Right lobe of liver (tissue), 4 donors: ENCODE measurements around the gene MEMO1.

Source experiments
- POLR2A ChIP-seq: fragments of 450-650 bp; IDR thresholded peaks from one replicate; pipeline ENCODE4 v1.6.1; 2017; ENCODE audit warnings: antibody characterized with exemption, mild to moderate bottlenecking
- TF ChIP-seq, protein P1 (sequence below), 4 donors: fragments of 200-600 bp in 3 of 4; fragments of 450-650 bp in 1 of 4; IDR thresholded peaks; one replicate each; pipeline versions ENCODE4 v1.5.1 to v1.8.0; 2016 to 2022; ENCODE audit warnings: antibody characterized with exemption in 4 of 4, mild to moderate bottlenecking in 2 of 4
- donor health status: DM: no; HTN: no; CAD: no.
- donor health status: DM: no; HTN: no; CAD: no.
- donor health status: DM: no; HTN: yes; CAD: no.

DNA sequence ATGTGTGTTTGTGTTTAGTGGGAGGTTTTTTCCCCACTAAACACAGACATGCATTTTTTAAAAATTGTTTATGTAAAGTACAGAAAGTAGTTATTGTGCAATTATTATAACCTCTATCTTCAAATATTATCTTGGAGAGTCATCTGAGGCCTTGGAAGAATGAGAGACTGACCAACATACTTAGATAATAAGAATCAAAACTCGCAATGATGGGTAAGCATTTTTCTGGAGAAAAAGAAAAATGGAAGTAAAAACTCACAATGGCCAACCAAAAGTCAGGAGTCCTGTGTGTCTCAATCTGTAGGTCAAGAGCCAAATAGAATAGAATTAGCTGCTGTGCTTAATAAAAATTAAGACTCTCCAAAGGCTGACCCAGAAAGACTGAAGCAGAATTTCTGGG, 43.0 kb downstream of the MEMO1 start:
- TF ChIP-seq, protein P1, sequence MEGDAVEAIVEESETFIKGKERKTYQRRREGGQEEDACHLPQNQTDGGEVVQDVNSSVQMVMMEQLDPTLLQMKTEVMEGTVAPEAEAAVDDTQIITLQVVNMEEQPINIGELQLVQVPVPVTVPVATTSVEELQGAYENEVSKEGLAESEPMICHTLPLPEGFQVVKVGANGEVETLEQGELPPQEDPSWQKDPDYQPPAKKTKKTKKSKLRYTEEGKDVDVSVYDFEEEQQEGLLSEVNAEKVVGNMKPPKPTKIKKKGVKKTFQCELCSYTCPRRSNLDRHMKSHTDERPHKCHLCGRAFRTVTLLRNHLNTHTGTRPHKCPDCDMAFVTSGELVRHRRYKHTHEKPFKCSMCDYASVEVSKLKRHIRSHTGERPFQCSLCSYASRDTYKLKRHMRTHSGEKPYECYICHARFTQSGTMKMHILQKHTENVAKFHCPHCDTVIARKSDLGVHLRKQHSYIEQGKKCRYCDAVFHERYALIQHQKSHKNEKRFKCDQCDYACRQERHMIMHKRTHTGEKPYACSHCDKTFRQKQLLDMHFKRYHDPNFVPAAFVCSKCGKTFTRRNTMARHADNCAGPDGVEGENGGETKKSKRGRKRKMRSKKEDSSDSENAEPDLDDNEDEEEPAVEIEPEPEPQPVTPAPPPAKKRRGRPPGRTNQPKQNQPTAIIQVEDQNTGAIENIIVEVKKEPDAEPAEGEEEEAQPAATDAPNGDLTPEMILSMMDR (IDR thresholded peaks at IDR 0.05), result no peak
- TF ChIP-seq POLR2A, result no peak
